Left lobe of liver (tissue), 2 donors: ENCODE data around the gene IRAK3. TPM values are rescaled to one million over a fixed set of nuclear protein-coding genes. Genes with fewer than 3 reads are reported as not detected.
"Not testable (repeated sequence)": the region's sequence is repeated elsewhere in the genome, so short reads cannot be mapped to it uniquely, and the experiment has no call there.

ENCODE experiments used
- ATAC-seq: fragments of 200-7000 bp; cut with Tn5 transposase; one replicate; pipeline ENCODE4 v1.9.1; 2020; ENCODE audit warnings: mild to moderate bottlenecking, moderate library complexity
- DNase-seq: peaks from one replicate; pipeline ENCODE4 v3.0.0-alpha.2; 2020; ENCODE audit warnings: low spot score
- total RNA-seq: library from RNA; stranded (reverse); gene quantifications from one replicate; pipeline ENCODE4 v1.2.1, GENCODE V29; 2021
- donor health status: DM: no; HTN: no; CAD: no; lungs with moderate emphysema.
- donor health status: DM: no; HTN: yes; CAD: no.

Gene IRAK3
- total RNA-seq, 1 donor from 2014 or later: 1.7 TPM

- ATAC-seq: no peak
- DNase-seq: no peak
Measured at GRCh38 chr12:66206141-66206540, 17.1 kb downstream of the IRAK3 start.

GRCh38 chr12:66210840-66211239, 21.8 kb downstream of the IRAK3 start:
- DNase-seq: no peak
- ATAC-seq: no peak

GRCh38 chr12:66211573-66211972, 22.6 kb downstream of the IRAK3 start:
- ATAC-seq, DNase-seq: not testable (repeated sequence)

GRCh38 chr12:66213011-66213410, 24.0 kb downstream of the IRAK3 start:
- not testable (repeated sequence) for ATAC-seq, DNase-seq

DNA sequence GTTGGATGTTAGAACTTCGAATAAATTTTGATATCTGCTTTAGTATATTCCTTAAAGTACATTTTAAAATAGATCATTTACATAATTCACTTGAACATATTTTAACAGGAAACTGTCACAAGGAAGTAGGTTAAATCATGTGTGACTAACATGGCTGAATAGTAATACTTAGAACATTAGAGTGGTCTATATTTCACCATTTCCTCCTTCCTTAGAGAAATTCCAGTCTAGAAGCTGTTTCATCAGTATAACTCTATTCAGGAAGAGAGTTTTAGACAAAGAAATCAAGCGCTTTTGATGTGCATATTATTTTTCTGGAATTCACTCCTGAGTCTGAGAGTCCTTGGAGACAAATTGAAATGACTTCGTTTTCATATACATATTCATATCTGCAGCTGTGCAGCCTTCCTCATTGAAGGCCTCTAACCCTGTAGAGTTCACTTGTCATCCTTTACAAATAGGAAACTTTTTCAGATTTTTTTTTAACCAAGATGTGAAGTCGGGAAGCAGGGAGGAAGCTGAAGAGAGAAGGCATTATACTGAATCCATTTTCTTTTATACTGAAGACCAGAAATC, 28.4 kb downstream of the IRAK3 start:
- ATAC-seq: no peak

GRCh38 chr12:66228462-66228861, 39.4 kb downstream of the IRAK3 start:
- ATAC-seq (no peak), DNase-seq (no peak)

More for the DNA sequence above, 28.4 kb downstream of the IRAK3 start:
- no peak for DNase-seq

DNA sequence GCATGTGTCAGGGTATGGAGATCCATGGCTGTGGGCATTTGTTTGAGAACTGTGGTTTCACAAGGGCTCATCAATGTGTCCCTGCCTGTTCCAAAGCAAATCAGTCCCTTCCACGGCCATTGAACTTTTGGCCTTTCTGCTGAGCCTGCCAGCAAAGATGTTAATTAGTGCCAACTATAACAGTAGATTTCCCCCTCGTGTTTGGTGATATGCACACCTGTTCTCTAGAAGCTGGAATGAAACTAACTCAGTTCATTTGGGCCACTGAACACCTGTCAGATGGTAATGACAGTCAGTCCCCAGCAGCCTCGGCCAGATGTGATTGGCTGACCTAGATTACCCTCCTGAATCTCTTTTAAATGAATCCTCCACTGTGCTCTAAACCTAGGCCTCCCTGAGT, 43.2 kb downstream of the IRAK3 start:
- peak; percentile 63 for DNase-seq
- peak; percentile 94 for ATAC-seq

DNA sequence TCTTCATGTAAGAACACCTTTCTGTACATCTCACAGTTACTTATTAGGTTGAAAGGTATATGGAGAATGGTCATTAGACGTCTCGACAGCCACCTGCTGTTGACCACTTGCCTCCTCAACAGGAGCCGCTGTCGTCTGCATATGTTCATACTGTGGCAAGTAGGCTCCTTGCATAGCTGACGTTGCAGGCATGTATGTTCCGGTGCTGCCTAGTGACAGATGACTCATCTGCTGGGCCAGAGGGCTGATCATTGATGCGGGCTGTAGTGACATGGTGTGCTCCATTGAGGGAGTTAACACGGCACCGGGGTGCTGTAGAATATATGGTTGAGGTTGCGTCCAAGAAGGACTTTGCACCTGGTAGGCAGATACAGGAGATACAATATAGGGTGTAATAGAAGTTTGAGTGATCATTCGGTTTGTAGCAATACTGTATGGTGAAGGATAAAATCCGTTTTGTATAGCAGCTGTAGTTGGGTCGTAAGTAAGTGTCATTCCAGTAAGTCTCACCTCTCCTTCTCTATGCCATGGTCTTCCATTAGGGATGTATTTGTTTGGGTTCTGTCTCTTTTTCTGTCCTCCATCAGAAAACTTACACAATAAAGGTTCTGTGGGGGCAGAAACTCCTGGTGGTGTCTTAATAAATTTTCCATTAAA, 45.2 kb downstream of the IRAK3 start:
- ATAC-seq: peak; percentile 10
- DNase-seq: not testable (repeated sequence)

DNA sequence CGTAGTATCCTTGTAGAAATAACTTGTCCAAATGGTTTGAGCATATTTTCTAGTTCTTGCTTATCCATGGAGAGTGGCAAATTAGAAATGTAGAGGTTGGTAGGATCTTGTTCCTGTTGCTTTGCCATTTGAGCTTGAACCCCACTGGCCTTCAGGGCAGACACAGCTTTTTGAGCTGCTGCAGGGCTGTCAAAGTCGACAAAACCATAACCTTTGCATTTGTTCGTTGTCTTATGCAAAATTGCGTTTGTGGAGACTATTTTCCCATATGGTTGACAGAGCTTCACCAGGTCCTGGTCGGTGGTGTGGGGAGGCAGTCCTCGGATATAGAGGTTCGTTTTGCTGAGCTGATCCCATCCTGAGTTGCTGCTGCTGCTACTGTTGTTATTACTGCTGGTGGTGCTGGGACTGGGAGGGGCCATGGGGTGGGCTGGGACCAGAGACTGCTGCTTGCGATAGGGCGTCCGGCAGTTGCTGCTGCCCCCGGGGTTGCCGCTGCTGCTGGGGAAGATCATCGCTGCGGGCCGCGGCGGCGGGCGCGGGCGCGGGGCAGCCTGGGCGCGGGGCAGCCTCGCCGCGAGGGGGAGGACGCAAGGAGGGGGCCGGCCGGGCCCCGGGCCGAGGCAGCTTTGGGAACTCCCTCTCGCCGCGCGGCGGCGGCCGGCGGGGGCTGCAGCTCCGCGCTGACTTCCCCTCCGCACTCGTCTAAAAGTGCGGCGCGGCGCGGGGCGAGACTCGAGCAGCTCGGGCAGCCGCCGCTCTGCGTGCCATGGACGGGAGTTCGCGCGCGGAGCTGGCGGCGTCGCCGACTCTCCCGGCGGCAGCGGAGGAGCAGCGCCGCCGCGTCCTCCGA, 46.0 kb downstream of the IRAK3 start:
- not testable (repeated sequence) for DNase-seq
- ATAC-seq: peak; percentile 52

DNA sequence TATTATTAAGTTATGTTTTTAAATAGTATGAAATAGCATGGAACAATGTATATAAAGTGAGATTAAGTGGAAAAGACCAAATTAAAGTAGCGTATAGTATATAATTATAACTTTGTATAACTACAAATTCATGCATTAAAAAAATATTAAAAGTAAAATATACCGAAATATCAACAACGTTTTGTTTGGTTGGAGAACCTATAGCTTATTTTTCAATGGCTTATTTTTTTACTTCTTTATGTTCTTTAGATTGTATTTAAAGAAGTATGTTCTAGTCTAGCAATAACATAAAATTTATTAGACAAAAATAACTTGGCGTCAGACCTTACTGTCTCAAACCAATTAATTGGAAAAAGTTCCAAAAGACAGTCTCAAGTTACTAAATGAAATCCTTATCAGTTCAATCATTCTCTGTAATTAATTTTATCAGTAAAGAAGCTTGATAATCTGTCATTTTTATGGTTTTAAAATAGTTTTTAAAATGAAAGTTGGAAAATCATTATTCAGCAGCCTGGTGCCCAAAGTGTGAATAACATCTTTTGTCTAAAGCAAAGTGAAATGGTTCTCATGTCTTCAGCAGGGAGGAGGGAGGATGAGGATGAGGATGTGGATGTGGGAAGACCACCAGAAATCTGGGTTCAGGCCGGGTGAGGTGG, 46.7 kb downstream of the IRAK3 start:
- ATAC-seq (no peak), DNase-seq (no peak)

DNA sequence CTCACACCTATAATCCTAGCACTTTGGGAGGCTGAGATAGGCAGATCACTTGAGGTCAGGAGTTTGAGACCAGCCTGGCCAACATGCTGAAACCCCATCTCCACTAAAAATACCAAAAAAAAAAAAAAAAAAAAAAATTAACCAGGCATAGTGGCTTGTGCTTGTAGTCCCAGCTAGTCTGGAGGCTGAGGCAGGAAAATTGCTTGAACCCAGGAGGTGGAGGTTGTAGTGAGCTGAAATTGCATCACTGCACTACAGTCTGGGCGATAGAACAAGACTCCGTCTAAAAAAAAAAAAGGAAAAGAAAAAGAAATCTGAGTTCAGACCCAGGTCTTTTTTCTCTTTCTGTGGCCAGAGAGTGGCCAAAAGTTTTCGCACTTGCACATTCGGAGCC, 47.3 kb downstream of the IRAK3 start:
- ATAC-seq, DNase-seq: not testable (repeated sequence)

DNA sequence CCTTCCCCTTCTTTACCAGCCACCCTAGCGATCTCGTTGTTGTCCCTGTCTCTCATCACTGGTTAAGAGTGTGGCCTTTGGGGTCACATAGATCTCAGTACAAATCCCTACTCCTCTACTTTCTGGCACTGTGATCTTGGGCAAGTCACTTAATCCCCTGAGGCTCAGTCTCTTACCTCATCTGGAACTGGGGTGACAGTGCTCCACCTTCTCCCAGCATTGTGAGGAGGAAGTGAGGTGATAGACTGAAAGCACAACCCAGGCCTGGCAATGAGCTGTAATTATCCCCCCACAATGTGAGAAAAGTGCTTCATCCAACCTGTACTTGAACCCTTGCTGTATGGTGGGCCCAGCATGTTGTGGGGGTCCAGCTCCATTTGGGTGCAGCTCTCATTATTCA, 48.0 kb downstream of the IRAK3 start:
- DNase-seq (no peak), ATAC-seq (no peak)

- DNase-seq (no peak), ATAC-seq (no peak)
Measured at GRCh38 chr12:66237505-66238175, 48.6 kb downstream of the IRAK3 start.

GRCh38 chr12:66239295-66239694, 50.3 kb downstream of the IRAK3 start:
- no peak for DNase-seq
- ATAC-seq: no peak

DNA sequence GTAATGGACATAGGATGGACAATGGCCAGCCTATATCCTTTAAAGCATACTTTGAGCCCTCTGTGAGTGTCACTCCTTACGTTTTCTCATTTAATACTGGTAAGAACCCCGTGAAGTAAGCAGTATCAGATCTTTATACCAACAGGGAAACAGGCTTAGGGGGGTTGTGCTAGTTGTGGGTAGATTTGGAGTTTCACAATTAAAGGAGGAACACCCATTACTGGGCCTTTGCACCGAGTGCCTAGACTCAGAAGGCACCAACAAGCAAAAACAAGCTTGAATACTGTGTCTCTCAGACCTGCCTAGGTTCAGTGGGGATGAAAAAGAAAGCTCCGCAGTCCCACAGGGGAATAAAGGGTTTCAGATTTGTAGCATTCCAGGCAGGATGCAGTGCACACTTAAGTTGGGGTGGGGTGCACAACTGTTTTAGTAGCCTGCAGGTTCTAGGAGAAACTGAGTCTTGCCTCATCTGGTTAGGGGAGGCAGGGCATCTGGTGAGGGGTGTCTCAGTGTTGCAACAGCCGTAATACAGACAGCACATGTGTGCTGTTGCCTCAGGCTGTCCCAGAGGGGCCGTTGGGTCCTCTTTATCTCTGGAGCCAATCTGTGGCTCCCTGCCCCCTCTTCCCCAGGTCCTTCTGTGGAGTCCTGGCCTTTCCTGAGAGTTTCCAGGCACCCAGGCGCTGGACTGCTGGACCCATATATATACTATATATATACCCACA, 51.2 kb downstream of the IRAK3 start:
- peak; percentile 19 for ATAC-seq
- no peak for DNase-seq

GRCh38 chr12:66241061-66242043, 52.3 kb downstream of the IRAK3 start:
- peak; percentile 64 for ATAC-seq
- no peak for DNase-seq

- DNase-seq (no peak), ATAC-seq (no peak)
Measured at GRCh38 chr12:66242311-66242710, 53.3 kb downstream of the IRAK3 start.

GRCh38 chr12:66243911-66244310, 54.9 kb downstream of the IRAK3 start:
- DNase-seq (no peak), ATAC-seq (no peak)

DNA sequence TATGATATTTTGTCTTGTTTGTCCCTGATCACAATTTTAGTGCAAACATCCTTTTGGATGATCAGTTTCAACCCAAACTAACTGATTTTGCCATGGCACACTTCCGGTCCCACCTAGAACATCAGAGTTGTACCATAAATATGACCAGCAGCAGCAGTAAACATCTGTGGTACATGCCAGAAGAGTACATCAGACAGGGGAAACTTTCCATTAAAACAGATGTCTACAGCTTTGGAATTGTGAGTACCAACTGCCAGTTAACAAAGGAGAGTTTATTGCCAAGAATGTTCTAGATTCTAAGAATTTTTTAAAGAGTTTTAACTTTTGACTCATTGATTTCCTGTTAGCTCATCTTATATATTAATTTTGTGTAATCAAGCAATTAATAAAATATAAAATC, 55.4 kb downstream of the IRAK3 start:
- ATAC-seq (no peak), DNase-seq (no peak)
